Measurements from ENCODE around the gene STPG3. TPM values are rescaled to one million over a fixed set of nuclear protein-coding genes. Genes with fewer than 3 reads are reported as not detected.

Gene STPG3
- total and polyA plus RNA-seq, 2 experiments from 2014 or later = not detected

GRCh38 chr9:137229903-137230704, 21.0 kb upstream of the STPG3 start:
- Histone ChIP-seq H3K27me3 (ENCODE audit: insufficient read depth) (no peaks in the 10 kb centered on the region), H3K4me2 (no peak overlapping the region), H3K36me3 (ENCODE audit: insufficient read depth) (no peaks in the 10 kb centered on the region), H3K4me1 (ENCODE audit: insufficient read depth) (no peaks in the 10 kb centered on the region), H3K9me2 (ENCODE audit: insufficient read depth) (no peaks in the 10 kb centered on the region), H4K20me1 (replicated peaks; ENCODE audit: insufficient read depth) (no peaks in the 10 kb centered on the region), H3K27ac (ENCODE audit: low read depth) (no peak overlapping the region), H3K4me3 (no peak overlapping the region), H3K79me2 (replicated peaks; ENCODE audit: insufficient read depth) (no peaks in the 10 kb centered on the region), H2AFZ (no peak overlapping the region), H3F3A (replicated peaks; ENCODE audit: low read depth) (no peaks in the 10 kb centered on the region)
- H3K27ac Mint-ChIP-seq = no peak overlapping the region
- DNase-seq (ENCODE audit: low spot score) (no peak), ATAC-seq (no peak)
- H3K36me3 Mint-ChIP-seq (ENCODE audit: low read depth) = no peaks in the 10 kb centered on the region
- no peaks in the 10 kb centered on the region for H3K9me3 Mint-ChIP-seq
- H3K4me1 Mint-ChIP-seq = peaks cover 3% of the 10 kb centered on the region; the same call in 2 of the 3 replicates
- TF ChIP-seq EZH2 (IDR thresholded peaks at IDR 0.05; ENCODE audit: low read depth, unreplicated experiment) (no peak), NANOG (IDR thresholded peaks at IDR 0.05; ENCODE audit: borderline replicate concordance) (no peak), ETS1 (IDR thresholded peaks at IDR 0.05) (no peak), ZNF462 (CRISPR knock-in tag; IDR thresholded peaks at IDR 0.05) (no peak), CREB1 (CRISPR knock-in tag; IDR thresholded peaks at IDR 0.05; ENCODE audit: low read depth) (no peak), POLR2AphosphoS5 (IDR thresholded peaks at IDR 0.05; ENCODE audit: low read depth) (no peak), CTCF (conservative IDR thresholded peaks at IDR 0.05; ENCODE audit: low read depth in 2 of 2) (no peak), EZH2phosphoT487 (IDR thresholded peaks at IDR 0.05; ENCODE audit: unreplicated experiment) (no peak), STAT1 (IDR thresholded peaks at IDR 0.05; ENCODE audit: unreplicated experiment) (no peak), JUNB (IDR thresholded peaks at IDR 0.05; ENCODE audit: unreplicated experiment) (no peak), REST (IDR thresholded peaks at IDR 0.05; ENCODE audit: unreplicated experiment) (no peak), ZNF114 (CRISPR knock-in tag; IDR thresholded peaks at IDR 0.05) (no peak), ZNF331 (CRISPR knock-in tag; IDR thresholded peaks at IDR 0.05; ENCODE audit: low read depth) (no peak)
- H3K27me3 Mint-ChIP-seq (ENCODE audit: insufficient read depth, low read depth, poor library complexity) = peaks cover 3% of the 10 kb centered on the region
- H3K4me3 Mint-ChIP-seq = no peak overlapping the region

All from GM23338 (cell line).